ENCODE data around the gene NDOR1.

DNA sequence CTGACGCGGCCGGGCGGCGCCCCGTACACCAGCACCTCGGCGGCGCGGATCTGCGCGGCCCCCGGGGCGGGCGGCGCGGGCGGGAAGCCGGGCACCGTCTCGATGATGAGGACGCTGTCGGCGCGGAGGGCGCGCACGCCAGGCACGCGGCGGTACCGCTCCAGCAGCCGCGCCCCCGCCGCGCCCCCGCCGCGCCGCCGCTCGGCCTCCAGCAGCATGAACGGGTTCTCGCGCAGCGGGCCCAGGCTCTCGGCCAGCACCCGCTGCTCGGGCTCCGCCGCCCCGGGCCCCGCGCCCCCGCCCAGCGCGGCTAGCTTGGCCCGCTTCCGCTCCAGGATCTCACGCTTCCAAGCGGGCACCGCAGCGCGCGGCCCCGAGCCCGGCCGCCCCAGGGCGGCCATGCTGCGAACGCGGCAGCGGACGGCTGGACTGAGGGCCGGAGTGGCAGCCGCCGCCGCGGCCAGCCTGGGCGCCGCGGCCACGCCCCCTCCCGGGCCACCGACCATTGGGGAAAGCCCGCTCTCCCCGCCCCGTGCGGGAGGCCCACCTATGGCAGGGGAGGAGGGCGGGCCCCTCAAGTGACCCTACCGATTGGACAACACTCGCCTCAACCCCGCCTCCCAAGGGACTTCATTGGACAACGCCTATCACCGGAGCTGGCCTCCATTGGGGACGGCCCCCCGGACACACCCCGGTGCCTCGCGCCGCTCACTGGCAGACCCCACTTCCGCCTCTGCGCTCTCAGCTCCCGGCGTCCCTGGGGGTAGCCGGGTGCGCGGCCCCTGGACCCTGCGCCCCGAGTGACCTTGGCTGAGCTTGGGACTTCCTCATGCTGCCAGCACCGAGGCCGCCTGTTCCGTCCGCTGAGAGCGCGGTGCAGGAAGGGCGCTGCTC, 4.9 kb upstream of the NDOR1 start, which contains the start of gene TPRN:
- TF ChIP-seq, protein P1, sequence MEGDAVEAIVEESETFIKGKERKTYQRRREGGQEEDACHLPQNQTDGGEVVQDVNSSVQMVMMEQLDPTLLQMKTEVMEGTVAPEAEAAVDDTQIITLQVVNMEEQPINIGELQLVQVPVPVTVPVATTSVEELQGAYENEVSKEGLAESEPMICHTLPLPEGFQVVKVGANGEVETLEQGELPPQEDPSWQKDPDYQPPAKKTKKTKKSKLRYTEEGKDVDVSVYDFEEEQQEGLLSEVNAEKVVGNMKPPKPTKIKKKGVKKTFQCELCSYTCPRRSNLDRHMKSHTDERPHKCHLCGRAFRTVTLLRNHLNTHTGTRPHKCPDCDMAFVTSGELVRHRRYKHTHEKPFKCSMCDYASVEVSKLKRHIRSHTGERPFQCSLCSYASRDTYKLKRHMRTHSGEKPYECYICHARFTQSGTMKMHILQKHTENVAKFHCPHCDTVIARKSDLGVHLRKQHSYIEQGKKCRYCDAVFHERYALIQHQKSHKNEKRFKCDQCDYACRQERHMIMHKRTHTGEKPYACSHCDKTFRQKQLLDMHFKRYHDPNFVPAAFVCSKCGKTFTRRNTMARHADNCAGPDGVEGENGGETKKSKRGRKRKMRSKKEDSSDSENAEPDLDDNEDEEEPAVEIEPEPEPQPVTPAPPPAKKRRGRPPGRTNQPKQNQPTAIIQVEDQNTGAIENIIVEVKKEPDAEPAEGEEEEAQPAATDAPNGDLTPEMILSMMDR (IDR thresholded peaks at IDR 0.05; ENCODE audit: low read depth, low read length, poor library complexity, severe bottlenecking): no peak
- no peak for TF ChIP-seq EZH2phosphoT487 (IDR thresholded peaks at IDR 0.05; ENCODE audit: borderline replicate concordance, low read length)
